ENCODE results near the gene PHF10.

DNA sequence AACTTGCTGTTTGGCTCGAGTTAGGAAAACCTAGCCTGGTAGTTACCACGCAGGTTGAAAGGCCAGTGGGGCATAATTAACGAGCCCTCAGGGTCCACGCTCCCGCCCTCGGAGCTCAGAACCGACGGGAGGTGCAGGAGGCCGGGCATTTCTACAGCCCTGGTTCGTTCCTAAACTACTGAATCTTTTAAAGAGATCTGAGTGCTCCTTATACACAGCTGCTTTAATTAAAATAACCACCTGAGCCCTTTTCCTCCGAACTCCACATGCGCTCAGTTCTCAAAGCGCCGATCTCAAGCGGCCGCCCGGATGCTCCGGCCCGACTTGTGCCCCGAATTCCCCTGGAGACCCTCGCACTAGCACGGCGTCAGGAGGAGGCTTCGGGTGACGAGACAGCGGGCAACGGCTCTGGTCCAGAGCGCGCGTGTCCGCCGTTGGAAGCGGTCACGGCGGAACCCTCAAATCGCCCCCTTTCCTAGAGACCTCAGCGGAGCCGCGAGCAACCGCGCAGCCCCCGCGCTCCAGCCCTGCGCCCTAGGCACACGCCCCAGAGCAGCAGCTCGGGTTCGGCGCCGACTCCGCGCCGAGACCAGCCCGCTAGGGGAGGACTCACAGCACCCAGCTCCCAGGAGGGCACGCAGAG, 22.9 kb downstream of the PHF10 start:
- TF ChIP-seq POLR2A (IDR thresholded peaks at IDR 0.05; ENCODE audit: low read depth, low read length) (no peak), MAZ (IDR thresholded peaks at IDR 0.05; ENCODE audit: borderline replicate concordance, low read depth, low read length) (no peak), CHD1 (IDR thresholded peaks at IDR 0.05; ENCODE audit: low read depth, low read length) (0 out of 2 replicates have a peak, but pooled peaks have one; percentile 72), FOS (IDR thresholded peaks at IDR 0.05; ENCODE audit: low read depth, low read length) (no peak), MAFK (IDR thresholded peaks at IDR 0.05; ENCODE audit: low read depth, low read length) (no peak), RAD21 (IDR thresholded peaks at IDR 0.05; ENCODE audit: low read length) (no peak), BHLHE40 (IDR thresholded peaks at IDR 0.05; ENCODE audit: low read depth, low read length) (no peak), CEBPB (IDR thresholded peaks at IDR 0.05; ENCODE audit: low read depth, low read length) (no peak), RFX5 (IDR thresholded peaks at IDR 0.05; ENCODE audit: low read depth, low read length) (no peak), SMC3 (IDR thresholded peaks at IDR 0.05; ENCODE audit: low read depth, low read length) (no peak), NFE2L2 (IDR thresholded peaks at IDR 0.05; ENCODE audit: low read depth, low read length) (no peak)
- TF ChIP-seq, protein P1, sequence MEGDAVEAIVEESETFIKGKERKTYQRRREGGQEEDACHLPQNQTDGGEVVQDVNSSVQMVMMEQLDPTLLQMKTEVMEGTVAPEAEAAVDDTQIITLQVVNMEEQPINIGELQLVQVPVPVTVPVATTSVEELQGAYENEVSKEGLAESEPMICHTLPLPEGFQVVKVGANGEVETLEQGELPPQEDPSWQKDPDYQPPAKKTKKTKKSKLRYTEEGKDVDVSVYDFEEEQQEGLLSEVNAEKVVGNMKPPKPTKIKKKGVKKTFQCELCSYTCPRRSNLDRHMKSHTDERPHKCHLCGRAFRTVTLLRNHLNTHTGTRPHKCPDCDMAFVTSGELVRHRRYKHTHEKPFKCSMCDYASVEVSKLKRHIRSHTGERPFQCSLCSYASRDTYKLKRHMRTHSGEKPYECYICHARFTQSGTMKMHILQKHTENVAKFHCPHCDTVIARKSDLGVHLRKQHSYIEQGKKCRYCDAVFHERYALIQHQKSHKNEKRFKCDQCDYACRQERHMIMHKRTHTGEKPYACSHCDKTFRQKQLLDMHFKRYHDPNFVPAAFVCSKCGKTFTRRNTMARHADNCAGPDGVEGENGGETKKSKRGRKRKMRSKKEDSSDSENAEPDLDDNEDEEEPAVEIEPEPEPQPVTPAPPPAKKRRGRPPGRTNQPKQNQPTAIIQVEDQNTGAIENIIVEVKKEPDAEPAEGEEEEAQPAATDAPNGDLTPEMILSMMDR (conservative IDR thresholded peaks at IDR 0.05; ENCODE audit: low read depth, low read length), result no peak
- TF ChIP-seq, protein P2, sequence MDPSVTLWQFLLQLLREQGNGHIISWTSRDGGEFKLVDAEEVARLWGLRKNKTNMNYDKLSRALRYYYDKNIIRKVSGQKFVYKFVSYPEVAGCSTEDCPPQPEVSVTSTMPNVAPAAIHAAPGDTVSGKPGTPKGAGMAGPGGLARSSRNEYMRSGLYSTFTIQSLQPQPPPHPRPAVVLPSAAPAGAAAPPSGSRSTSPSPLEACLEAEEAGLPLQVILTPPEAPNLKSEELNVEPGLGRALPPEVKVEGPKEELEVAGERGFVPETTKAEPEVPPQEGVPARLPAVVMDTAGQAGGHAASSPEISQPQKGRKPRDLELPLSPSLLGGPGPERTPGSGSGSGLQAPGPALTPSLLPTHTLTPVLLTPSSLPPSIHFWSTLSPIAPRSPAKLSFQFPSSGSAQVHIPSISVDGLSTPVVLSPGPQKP (IDR thresholded peaks at IDR 0.05; ENCODE audit: borderline replicate concordance, low read depth, low read length), result no peak
- TF ChIP-seq, protein P3, sequence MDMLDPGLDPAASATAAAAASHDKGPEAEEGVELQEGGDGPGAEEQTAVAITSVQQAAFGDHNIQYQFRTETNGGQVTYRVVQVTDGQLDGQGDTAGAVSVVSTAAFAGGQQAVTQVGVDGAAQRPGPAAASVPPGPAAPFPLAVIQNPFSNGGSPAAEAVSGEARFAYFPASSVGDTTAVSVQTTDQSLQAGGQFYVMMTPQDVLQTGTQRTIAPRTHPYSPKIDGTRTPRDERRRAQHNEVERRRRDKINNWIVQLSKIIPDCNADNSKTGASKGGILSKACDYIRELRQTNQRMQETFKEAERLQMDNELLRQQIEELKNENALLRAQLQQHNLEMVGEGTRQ (IDR thresholded peaks at IDR 0.05; ENCODE audit: low read depth, low read length), result no peak

All from IMR-90 (cell line).